A549 (cell line): Measurements from ENCODE around the gene PIBF1. TPM values are rescaled to one million over a fixed set of nuclear protein-coding genes. Genes with fewer than 3 reads are reported as not detected.
A peak's percentile ranks its signal among the peaks of the same experiment; 100 is the strongest.

Experiments
- ATAC-seq, 2 experiments: fragments of 200-7000 bp in 1 of 2; fragments of >200 bp in 1 of 2; cut with Nextera tagmentation in 1 of 2; cut with Tn5 transposase in 1 of 2; 3 replicates each; pipeline versions ENCODE4 v1.8.0 to v1.9.1; 2018 to 2020; ENCODE audit warnings: mild to moderate bottlenecking in 1 of 2, moderate library complexity in 1 of 2
- CTCF ChIA-PET: fragments of 300-600 bp; sonication (Branson Sonifier 250); formaldehyde crosslinking; extraction: SDS; loops from one replicate; lab custom pipeline; 2021; ENCODE audit warnings: antibody characterized with exemption, inconsistent platforms; lab: Yijun Ruan, JAX
- POLR2A ChIA-PET: fragments of 350-600 bp; formaldehyde crosslinking; extraction: SDS; loops from one replicate; lab custom pipeline; 2021; ENCODE audit warnings: antibody characterized with exemption, inconsistent platforms; lab: Yijun Ruan, JAX
- DNase-seq, 2 experiments: peaks; one replicate each; pipeline versions ENCODE4 v3.0.0 to v3.0.0-alpha.2; 2011 to 2016; ENCODE audit warnings: low read depth in 1 of 2, low spot score in 1 of 2
- FAIRE-seq: peaks from 2 replicates; lab custom pipeline; 2011; peaks lifted over from hg19 to GRCh38; lab: Jason Lieb, UNC
- H3K27ac ChIP-seq, 2 experiments: fragments of >200 bp; sonication (Bioruptor Twin); formaldehyde crosslinking; 3 replicates each; pipeline ENCODE4 v1.5.1; 2016 to 2017
- H3K4me1 ChIP-seq: fragments of >200 bp; sonication (Bioruptor Twin); formaldehyde crosslinking; 3 replicates; pipeline ENCODE4 v1.6.1; 2016
- H3K4me2 ChIP-seq: fragments of >200 bp; sonication (Bioruptor Twin); formaldehyde crosslinking; 3 replicates; pipeline ENCODE4 v1.6.1; 2016
- H3K4me3 ChIP-seq: fragments of >200 bp; sonication (Bioruptor Twin); formaldehyde crosslinking; 3 replicates; pipeline ENCODE4 v1.5.1; 2016
- H3K9me3 ChIP-seq: fragments of >200 bp; sonication (Bioruptor Twin); formaldehyde crosslinking; 3 replicates; pipeline ENCODE4 v1.6.1; 2016
- CBX8 ChIP-seq: fragments of 200-600 bp; sonication (generic); IDR thresholded peaks from 2 replicates; pipeline ENCODE4 v1.6.1; 2016
- CEBPB ChIP-seq, 2 experiments: fragments of >200 bp in 1 of 2; sonication (Bioruptor Twin) in 1 of 2; formaldehyde crosslinking in 1 of 2; IDR thresholded peaks; 2 replicates each; pipeline ENCODE4 v1.6.1; 2012 to 2016
- CTCF ChIP-seq: fragments of >200 bp; sonication (Bioruptor Twin); formaldehyde crosslinking; IDR thresholded peaks from 3 replicates; pipeline ENCODE4 v1.5.1; 2016
- EHMT2 ChIP-seq: fragments of 200-600 bp; sonication (generic); IDR thresholded peaks from 2 replicates; pipeline ENCODE4 v1.6.1; 2016; ENCODE audit warnings: antibody characterized with exemption, low read depth, mild to moderate bottlenecking, moderate library complexity
- EP300 ChIP-seq, 2 experiments: fragments of >200 bp; sonication (Bioruptor Twin); formaldehyde crosslinking; IDR thresholded peaks; 2 replicates in 1 of 2; 3 replicates in 1 of 2; pipeline ENCODE4 v1.6.1; 2016 to 2017
- FOXS1 ChIP-seq: fragments of 250-450 bp; sonication (Bioruptor Pico); IDR thresholded peaks from 2 replicates; pipeline ENCODE4 v1.5.0; 2020; ENCODE audit warnings: mild to moderate bottlenecking, moderate library complexity
- GATA3 ChIP-seq: IDR thresholded peaks from 2 replicates; pipeline ENCODE4 v1.6.1; 2012; ENCODE audit warnings: borderline replicate concordance
- HOXA7 ChIP-seq: fragments of 250-450 bp; sonication (Bioruptor Pico); IDR thresholded peaks from 2 replicates; pipeline ENCODE4 v1.5.0; 2020; ENCODE audit warnings: mild to moderate bottlenecking, moderate library complexity
- KDM1A ChIP-seq: fragments of 200-600 bp; sonication (generic); IDR thresholded peaks from 2 replicates; pipeline ENCODE4 v1.6.1; 2016; ENCODE audit warnings: low read depth, mild to moderate bottlenecking
- MAFK ChIP-seq: fragments of 450-650 bp; IDR thresholded peaks from 2 replicates; pipeline ENCODE4 v1.6.1; 2014; ENCODE audit not compliant: partially characterized antibody
- MAX ChIP-seq: IDR thresholded peaks from 2 replicates; pipeline ENCODE4 v1.6.1; 2012
- MAZ ChIP-seq: fragments of 150-350 bp; IDR thresholded peaks from 2 replicates; pipeline ENCODE4 v1.6.1; 2014; ENCODE audit warnings: antibody characterized with exemption, low read depth, low read length, borderline replicate concordance
- MYC ChIP-seq: IDR thresholded peaks from 2 replicates; pipeline ENCODE4 v1.6.1; 2012; ENCODE audit warnings: mild to moderate bottlenecking, inconsistent platforms, low read length, improper control_type of control experiment, borderline replicate concordance
- NFE2L2 ChIP-seq: fragments of 150-350 bp; conservative IDR thresholded peaks from 2 replicates; pipeline ENCODE4 v1.6.1; 2014; ENCODE audit warnings: low read length
- NPAS2 ChIP-seq: fragments of 250-450 bp; sonication (Bioruptor Pico); IDR thresholded peaks from 2 replicates; pipeline ENCODE4 v1.8.0; 2022; ENCODE audit warnings: mild to moderate bottlenecking, moderate library complexity, borderline replicate concordance
- PBX3 ChIP-seq: IDR thresholded peaks from 2 replicates; pipeline ENCODE4 v1.6.1; 2012
- PHF8 ChIP-seq: fragments of 200-600 bp; sonication (generic); IDR thresholded peaks from 2 replicates; pipeline ENCODE4 v1.6.1; 2016; ENCODE audit warnings: low read depth, mild to moderate bottlenecking, antibody characterized with exemption, moderate library complexity, borderline replicate concordance
- POLR2A ChIP-seq: IDR thresholded peaks from 2 replicates; pipeline ENCODE4 v1.6.1; 2012; ENCODE audit warnings: mild to moderate bottlenecking, low read length
- RARB ChIP-seq: fragments of 250-450 bp; sonication (Bioruptor Pico); IDR thresholded peaks from 2 replicates; pipeline ENCODE4 v1.8.0; 2021; ENCODE audit warnings: mild to moderate bottlenecking, moderate library complexity
- RFX5 ChIP-seq: fragments of 450-650 bp; IDR thresholded peaks from 2 replicates; pipeline ENCODE4 v1.7.1; 2014; ENCODE audit warnings: antibody characterized with exemption, mild to moderate bottlenecking, moderate library complexity
- SMC3 ChIP-seq: fragments of >200 bp; sonication (Bioruptor Twin); formaldehyde crosslinking; IDR thresholded peaks from 3 replicates; pipeline ENCODE4 v1.6.1; 2018; ENCODE audit warnings: inconsistent platforms
- USF2 ChIP-seq: fragments of 450-650 bp; IDR thresholded peaks from 2 replicates; pipeline ENCODE4 v1.6.1; 2014; ENCODE audit warnings: antibody characterized with exemption
- ZNF302 ChIP-seq: fragments of 250-450 bp; sonication (Bioruptor Pico); IDR thresholded peaks from 2 replicates; pipeline ENCODE4 v1.9.0; 2021; ENCODE audit warnings: inconsistent platforms, mild to moderate bottlenecking, moderate library complexity
- WGBS: methylation state at CpG from one replicate; pipeline ENCODE4 v1.1.6; 2017; ENCODE audit errors: missing lambda C conversion rate; 5-methylcytosine and 5-hydroxymethylcytosine counted together
- polyA plus RNA-seq, 4 experiments: library from polyadenylated mRNA; depleted of rRNA in 3 of 4; stranded (reverse); fragments of >200 nt; fragmentation: RNase III in 1 of 4; extraction: RNeasy Plus Mini Kit Qiagen cat#74134 plus additional on column Dnase treatment in 1 of 4; gene quantifications; 2 replicates in 3 of 4; 3 replicates in 1 of 4; pipeline ENCODE4 v1.2.3, GENCODE V29; 2011 to 2017
- TF ChIP-seq, protein P1 (sequence below): fragments of 250-450 bp; sonication (Bioruptor Pico); IDR thresholded peaks from 2 replicates; pipeline ENCODE4 v1.5.0; 2020; ENCODE audit warnings: low read depth, mild to moderate bottlenecking, moderate library complexity
- TF ChIP-seq, protein P2 (sequence below): fragments of 150-350 bp; IDR thresholded peaks from 2 replicates; pipeline ENCODE4 v1.6.1; 2014; ENCODE audit warnings: low read depth, mild to moderate bottlenecking, low read length

Gene PIBF1
- polyA plus RNA-seq, 2 of the 4 experiments (the other 2 are of a cell fraction) = 5.0 to 10.6 TPM

- FAIRE-seq (no peak), ATAC-seq (no peak), DNase-seq (no peak)
- no peaks in the 10 kb centered on the region for H3K9me3 ChIP-seq
- no peak overlapping the region for H3K4me3 ChIP-seq
- no peak overlapping the region for H3K27ac ChIP-seq
- CTCF ChIA-PET = no interaction called here
- H3K4me1 ChIP-seq = no peaks in the 10 kb centered on the region
- no peak for TF ChIP-seq RFX5
- no peak for TF ChIP-seq USF2
- no peak overlapping the region for H3K4me2 ChIP-seq
- 86% methylated on average over 2 of the region's 2 CpGs for WGBS
- POLR2A ChIA-PET = no interaction called here
These were observed 18.5 kb upstream of the PIBF1 start for GRCh38 chr13:72763411-72763810.

GRCh38 chr13:72774019-72774418 lies 7.9 kb upstream of the PIBF1 start:
- Histone ChIP-seq H3K4me1 (peaks cover 2% of the 10 kb centered on the region; the same call in 2 of the 3 replicates), H3K4me2 (no peak overlapping the region), H3K27ac (no peak overlapping the region), H3K4me3 (no peak overlapping the region), H3K9me3 (no peaks in the 10 kb centered on the region)
- ChIA-PET CTCF (no interaction called here), POLR2A (no interaction called here)
- DNase-seq (no peak), FAIRE-seq (no peak), ATAC-seq (no peak)
- WGBS = 92% methylated on average over 2 of the region's 2 CpGs
- TF ChIP-seq ZNF302 (CRISPR knock-in tag) (no peak), MYC (no peak), EHMT2 (no peak), GATA3 (no peak), SMC3 (no peak), CEBPB (IDR thresholded peaks at IDR 0.05) (no peak), CTCF (no peak), RARB (CRISPR knock-in tag) (no peak), MAZ (no peak), HOXA7 (CRISPR knock-in tag) (no peak), EP300 (IDR thresholded peaks at IDR 0.05) (no peak), CBX8 (no peak), MAX (no peak), POLR2A (no peak), NPAS2 (CRISPR knock-in tag) (no peak)
- TF ChIP-seq, protein P1, sequence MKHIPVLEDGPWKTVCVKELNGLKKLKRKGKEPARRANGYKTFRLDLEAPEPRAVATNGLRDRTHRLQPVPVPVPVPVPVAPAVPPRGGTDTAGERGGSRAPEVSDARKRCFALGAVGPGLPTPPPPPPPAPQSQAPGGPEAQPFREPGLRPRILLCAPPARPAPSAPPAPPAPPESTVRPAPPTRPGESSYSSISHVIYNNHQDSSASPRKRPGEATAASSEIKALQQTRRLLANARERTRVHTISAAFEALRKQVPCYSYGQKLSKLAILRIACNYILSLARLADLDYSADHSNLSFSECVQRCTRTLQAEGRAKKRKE = no peak
- TF ChIP-seq, protein P2, sequence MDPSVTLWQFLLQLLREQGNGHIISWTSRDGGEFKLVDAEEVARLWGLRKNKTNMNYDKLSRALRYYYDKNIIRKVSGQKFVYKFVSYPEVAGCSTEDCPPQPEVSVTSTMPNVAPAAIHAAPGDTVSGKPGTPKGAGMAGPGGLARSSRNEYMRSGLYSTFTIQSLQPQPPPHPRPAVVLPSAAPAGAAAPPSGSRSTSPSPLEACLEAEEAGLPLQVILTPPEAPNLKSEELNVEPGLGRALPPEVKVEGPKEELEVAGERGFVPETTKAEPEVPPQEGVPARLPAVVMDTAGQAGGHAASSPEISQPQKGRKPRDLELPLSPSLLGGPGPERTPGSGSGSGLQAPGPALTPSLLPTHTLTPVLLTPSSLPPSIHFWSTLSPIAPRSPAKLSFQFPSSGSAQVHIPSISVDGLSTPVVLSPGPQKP = no peak

GRCh38 chr13:72782717-72783116 lies 784 bp downstream of the PIBF1 start:
- POLR2A ChIA-PET = no interaction called here
- under 1% methylated on average over 7 of the region's 7 CpGs for WGBS
- TF ChIP-seq GATA3 (no peak), CTCF (no peak), PBX3 (no peak), MAFK (no peak), PHF8 (no peak), NFE2L2 (no peak), FOXS1 (CRISPR knock-in tag) (no peak), RFX5 (no peak), CBX8 (no peak), KDM1A (no peak), ZNF302 (CRISPR knock-in tag) (no peak)
- TF ChIP-seq, protein P2 = no peak

More at GRCh38 chr13:72782717-72783116, 784 bp downstream of the PIBF1 start:
- no peak for FAIRE-seq
- H3K4me1 ChIP-seq = peaks cover 21% of the 10 kb centered on the region; the same call in 2 of the 3 replicates
- no peak for ATAC-seq
- no peaks in the 10 kb centered on the region for H3K9me3 ChIP-seq
- peak overlapping the region; percentile 78 for H3K4me3 ChIP-seq
- H3K4me2 ChIP-seq = peak overlapping the region; percentile 84
- DNase-seq = peak in 1 of 2 experiments; percentile 19
- CTCF ChIA-PET = no interaction called here
- peak overlapping the region; percentile 75 to 87 for H3K27ac ChIP-seq
